ENCODE measurements around the gene SERPINE1.
A peak's percentile ranks its signal among the peaks of the same experiment; 100 is the strongest.

The SERPINE1 gene

GRCh38 chr7:101166648-101166908 lies 39.7 kb downstream of the SERPINE1 start:
- Mint-ChIP-seq H3K4me1 (peaks cover 73% of the 10 kb centered on the region), H3K27ac (no peak overlapping the region), H3K27me3 (peaks cover 82% of the 10 kb centered on the region), H3K9me3 (no peaks in the 10 kb centered on the region), H3K4me3 (no peak overlapping the region), H3K36me3 (peaks cover 7% of the 10 kb centered on the region)
- ATAC-seq, result no peak

- Mint-ChIP-seq H3K4me3 (no peak overlapping the region), H3K36me3 (peaks cover 5% of the 10 kb centered on the region), H3K27me3 (peaks cover 85% of the 10 kb centered on the region), H3K27ac (no peak overlapping the region), H3K4me1 (peaks cover 78% of the 10 kb centered on the region), H3K9me3 (no peaks in the 10 kb centered on the region)
- ATAC-seq, result no peak
These were observed 40.2 kb downstream of the SERPINE1 start for GRCh38 chr7:101166909-101167644.

GRCh38 chr7:101167645-101168411 lies 40.9 kb downstream of the SERPINE1 start:
- Mint-ChIP-seq H3K9me3 (no peaks in the 10 kb centered on the region), H3K4me1 (peaks cover 79% of the 10 kb centered on the region), H3K27ac (no peak overlapping the region), H3K36me3 (peaks cover 5% of the 10 kb centered on the region), H3K27me3 (peaks cover 85% of the 10 kb centered on the region), H3K4me3 (no peak overlapping the region)
- ATAC-seq, result no peak

GRCh38 chr7:101168412-101169049 lies 41.6 kb downstream of the SERPINE1 start:
- Mint-ChIP-seq H3K36me3 (peaks cover 5% of the 10 kb centered on the region), H3K4me3 (no peak overlapping the region), H3K9me3 (no peaks in the 10 kb centered on the region), H3K27ac (no peak overlapping the region), H3K27me3 (peaks cover 92% of the 10 kb centered on the region), H3K4me1 (peaks cover 85% of the 10 kb centered on the region)
- no peak for ATAC-seq

GRCh38 chr7:101169110-101169837 lies 42.4 kb downstream of the SERPINE1 start:
- peaks cover 100% of the 10 kb centered on the region for H3K27me3 Mint-ChIP-seq
- H3K27ac Mint-ChIP-seq, result no peak overlapping the region
- peak overlapping the region; percentile 16 for H3K4me3 Mint-ChIP-seq
- peaks cover 90% of the 10 kb centered on the region for H3K4me1 Mint-ChIP-seq
- peaks cover 5% of the 10 kb centered on the region for H3K36me3 Mint-ChIP-seq
- no peak for ATAC-seq
- H3K9me3 Mint-ChIP-seq, result peaks cover 3% of the 10 kb centered on the region

GRCh38 chr7:101169838-101170551 lies 43.1 kb downstream of the SERPINE1 start:
- Mint-ChIP-seq H3K27me3 (peaks cover 100% of the 10 kb centered on the region), H3K4me3 (peak overlapping the region; percentile 16), H3K9me3 (peaks cover 3% of the 10 kb centered on the region), H3K27ac (no peak overlapping the region), H3K4me1 (peaks cover 90% of the 10 kb centered on the region), H3K36me3 (peaks cover 5% of the 10 kb centered on the region)
- peak; percentile 27 for ATAC-seq

GRCh38 chr7:101170617-101171441 lies 43.9 kb downstream of the SERPINE1 start:
- peak overlapping the region; percentile 18 for H3K27ac Mint-ChIP-seq
- peaks cover under 1% of the 10 kb centered on the region for H3K36me3 Mint-ChIP-seq
- no peak for ATAC-seq
- peak overlapping the region; percentile 47 for H3K4me3 Mint-ChIP-seq
- peaks cover 3% of the 10 kb centered on the region for H3K9me3 Mint-ChIP-seq
- peaks cover 100% of the 10 kb centered on the region for H3K27me3 Mint-ChIP-seq
- peaks cover 86% of the 10 kb centered on the region for H3K4me1 Mint-ChIP-seq

- ATAC-seq, result no peak
- H3K27ac Mint-ChIP-seq, result peak overlapping the region; percentile 18
- H3K4me3 Mint-ChIP-seq, result peak overlapping the region; percentile 47
- no peaks in the 10 kb centered on the region for H3K36me3 Mint-ChIP-seq
- H3K9me3 Mint-ChIP-seq, result peaks cover 3% of the 10 kb centered on the region
- H3K27me3 Mint-ChIP-seq, result peaks cover 100% of the 10 kb centered on the region
- H3K4me1 Mint-ChIP-seq, result peaks cover 80% of the 10 kb centered on the region
These were observed 44.5 kb downstream of the SERPINE1 start for GRCh38 chr7:101171442-101171837.

- Mint-ChIP-seq H3K27me3 (peaks cover 100% of the 10 kb centered on the region), H3K9me3 (peaks cover 3% of the 10 kb centered on the region), H3K27ac (no peak overlapping the region), H3K4me3 (peak overlapping the region; percentile 65), H3K36me3 (no peaks in the 10 kb centered on the region), H3K4me1 (peaks cover 73% of the 10 kb centered on the region)
- peak; percentile 52 for ATAC-seq
These were observed 45.3 kb downstream of the SERPINE1 start for GRCh38 chr7:101172005-101172853.

GRCh38 chr7:101172854-101173751 lies 46.2 kb downstream of the SERPINE1 start:
- Mint-ChIP-seq H3K36me3 (no peaks in the 10 kb centered on the region), H3K27ac (no peak overlapping the region), H3K4me1 (peaks cover 71% of the 10 kb centered on the region), H3K4me3 (peak overlapping the region; percentile 65), H3K27me3 (peaks cover 100% of the 10 kb centered on the region), H3K9me3 (peaks cover 3% of the 10 kb centered on the region)
- ATAC-seq, result no peak

GRCh38 chr7:101173752-101174244 lies 46.9 kb downstream of the SERPINE1 start:
- Mint-ChIP-seq H3K4me3 (peak overlapping the region; percentile 25), H3K4me1 (peaks cover 65% of the 10 kb centered on the region), H3K9me3 (peaks cover 3% of the 10 kb centered on the region), H3K27ac (no peak overlapping the region), H3K27me3 (peaks cover 99% of the 10 kb centered on the region), H3K36me3 (no peaks in the 10 kb centered on the region)
- ATAC-seq, result no peak

GRCh38 chr7:101174322-101174854 lies 47.5 kb downstream of the SERPINE1 start:
- Mint-ChIP-seq H3K27me3 (peaks cover 99% of the 10 kb centered on the region), H3K4me1 (peaks cover 65% of the 10 kb centered on the region), H3K27ac (no peak overlapping the region), H3K9me3 (peaks cover 3% of the 10 kb centered on the region), H3K36me3 (no peaks in the 10 kb centered on the region), H3K4me3 (peak overlapping the region; percentile 25)
- ATAC-seq, result no peak

Measured in stimulated activated memory B cell treated with anti-CD40 and anti-IgM and Interleukin-4, amounts not matched to agents 10 μg/mL and 1 μg/mL and 100 μg/mL, for 72 hours (primary cell).